ENCODE data around the gene UGT1A8.

The UGT1A8 gene

GRCh38 chr2:233791883-233792329 lies 174.5 kb downstream of the UGT1A8 start:
- H3K9ac ChIP-seq (ENCODE audit: low read length in 5 of 5) = no peak overlapping the region
- peaks cover 0 to 3% (median 0%) of the 10 kb centered on the region in 5 donors for H3K27me3 ChIP-seq (ENCODE audit: control insufficient read depth in 5 of 5, insufficient read depth in 4 of 5, low read length in 5 of 5)
- no peak overlapping the region for H3K27ac ChIP-seq (ENCODE audit: low read depth, low read length)
- H3K9me3 ChIP-seq (ENCODE audit: control insufficient read depth in 5 of 5, low read length in 5 of 5) = no peaks in the 10 kb centered on the region
- H3K36me3 ChIP-seq (ENCODE audit: control insufficient read depth in 5 of 5, insufficient read depth in 5 of 5, low read length in 5 of 5) = no peaks in the 10 kb centered on the region
- H3K4me3 ChIP-seq (ENCODE audit: low read depth in 1 of 5, low read length in 5 of 5) = no peak overlapping the region
- H3K4me1 ChIP-seq (ENCODE audit: control insufficient read depth in 5 of 5, insufficient read depth in 5 of 5, low read length in 5 of 5) = no peaks in the 10 kb centered on the region

DNA sequence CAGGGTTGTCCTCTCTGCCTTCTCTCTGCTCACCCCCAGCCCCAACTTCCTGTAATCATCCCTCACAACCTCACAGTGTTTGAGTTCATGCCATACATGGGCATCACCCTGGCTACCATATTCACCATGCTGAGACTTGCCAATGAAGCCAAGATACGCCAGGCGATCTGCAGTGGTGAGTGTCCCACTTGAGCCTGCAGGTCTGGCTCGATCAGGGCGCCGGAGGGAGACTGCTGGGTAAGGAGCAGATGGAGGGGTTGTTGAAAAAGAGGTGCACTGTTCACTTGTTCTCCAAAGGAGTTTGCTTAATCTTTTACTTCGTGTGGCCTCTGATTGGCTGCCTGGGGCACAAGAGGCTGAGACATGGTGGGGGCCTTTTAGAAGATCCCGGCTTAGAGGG lies 175.3 kb downstream of the UGT1A8 start:
- no peaks in the 10 kb centered on the region for H3K36me3 ChIP-seq (ENCODE audit: control insufficient read depth in 5 of 5, insufficient read depth in 5 of 5, low read length in 5 of 5)
- H3K27me3 ChIP-seq (ENCODE audit: control insufficient read depth in 5 of 5, insufficient read depth in 4 of 5, low read length in 5 of 5) = peaks cover 0 to 3% (median 0%) of the 10 kb centered on the region in 5 donors
- H3K9ac ChIP-seq (ENCODE audit: low read length in 5 of 5) = no peak overlapping the region
- H3K4me3 ChIP-seq (ENCODE audit: low read depth in 1 of 5, low read length in 5 of 5) = no peak overlapping the region
- no peaks in the 10 kb centered on the region for H3K4me1 ChIP-seq (ENCODE audit: control insufficient read depth in 5 of 5, insufficient read depth in 5 of 5, low read length in 5 of 5)
- H3K9me3 ChIP-seq (ENCODE audit: control insufficient read depth in 5 of 5, low read length in 5 of 5) = no peaks in the 10 kb centered on the region
- no peak overlapping the region for H3K27ac ChIP-seq (ENCODE audit: low read depth, low read length)

DNA sequence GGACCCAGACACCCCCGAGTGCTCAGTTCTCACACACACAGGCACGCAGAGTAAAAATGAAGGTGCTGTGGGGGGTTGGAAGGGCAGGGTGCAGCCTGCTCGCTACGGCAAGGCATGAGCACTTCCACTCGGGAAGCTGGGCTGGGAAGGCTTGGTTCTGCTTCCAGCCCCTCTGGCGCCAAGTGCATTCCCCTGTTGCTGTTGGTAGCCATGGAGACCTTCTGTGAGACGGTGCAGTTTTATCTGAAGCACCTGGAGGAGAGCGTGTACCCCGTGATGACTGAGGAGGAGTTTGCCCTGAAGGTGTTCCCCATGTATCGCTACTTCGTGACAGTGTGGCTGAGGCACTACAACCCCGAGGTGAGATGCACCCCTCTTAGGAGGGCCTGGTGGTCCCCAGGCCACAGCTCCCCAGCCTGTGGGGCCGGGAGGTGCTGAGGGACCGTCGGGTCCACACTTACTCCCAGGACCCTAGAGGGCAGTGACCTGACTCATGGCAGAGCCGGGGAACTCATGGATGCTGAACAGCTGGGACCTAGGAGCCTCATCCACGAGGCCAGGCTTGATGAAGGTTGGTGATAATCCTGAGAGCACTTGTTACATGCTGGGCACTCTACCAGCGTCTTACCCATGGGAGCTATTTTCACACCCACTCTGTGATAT lies 176.2 kb downstream of the UGT1A8 start:
- Histone ChIP-seq H3K9me3 (ENCODE audit: control insufficient read depth in 5 of 5, low read length in 5 of 5) (no peaks in the 10 kb centered on the region), H3K27ac (ENCODE audit: low read depth, low read length) (no peak overlapping the region), H3K27me3 (ENCODE audit: control insufficient read depth in 5 of 5, insufficient read depth in 4 of 5, low read length in 5 of 5) (peaks cover 0 to 3% (median 0%) of the 10 kb centered on the region in 5 donors), H3K9ac (ENCODE audit: low read length in 5 of 5) (no peak overlapping the region), H3K36me3 (ENCODE audit: control insufficient read depth in 5 of 5, insufficient read depth in 5 of 5, low read length in 5 of 5) (no peaks in the 10 kb centered on the region), H3K4me1 (ENCODE audit: control insufficient read depth in 5 of 5, insufficient read depth in 5 of 5, low read length in 5 of 5) (no peaks in the 10 kb centered on the region), H3K4me3 (ENCODE audit: low read depth in 1 of 5, low read length in 5 of 5) (no peak overlapping the region)

DNA sequence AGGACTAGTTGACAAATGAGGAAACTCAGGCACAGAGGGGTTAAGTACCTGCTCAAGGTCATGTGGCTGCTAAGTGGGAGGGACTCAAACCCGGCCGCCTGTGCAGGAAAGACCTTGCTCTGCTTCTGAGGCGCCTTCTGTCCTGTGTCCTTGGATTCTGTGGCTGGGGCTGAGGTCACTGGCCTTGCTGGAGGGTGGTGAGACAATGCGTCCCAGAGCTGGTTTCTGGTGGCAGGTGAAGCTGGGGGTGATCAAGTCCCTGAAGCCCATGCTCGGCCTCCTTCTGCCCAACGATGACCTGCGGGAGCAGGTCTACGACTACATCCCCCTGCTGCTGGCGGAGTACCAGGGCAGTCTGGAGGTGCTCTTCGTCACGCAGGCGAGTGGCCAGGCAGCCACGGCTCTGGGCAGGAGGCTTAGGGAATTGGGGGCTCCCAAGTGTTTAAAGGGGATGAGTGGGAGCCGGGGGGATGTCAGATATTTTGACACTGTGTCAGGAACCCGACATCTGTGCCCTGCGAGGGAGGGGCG lies 176.8 kb downstream of the UGT1A8 start:
- Histone ChIP-seq H3K27me3 (ENCODE audit: control insufficient read depth in 5 of 5, insufficient read depth in 4 of 5, low read length in 5 of 5) (peaks cover 0 to 3% (median 0%) of the 10 kb centered on the region in 5 donors), H3K9me3 (ENCODE audit: control insufficient read depth in 5 of 5, low read length in 5 of 5) (no peaks in the 10 kb centered on the region), H3K9ac (ENCODE audit: low read length in 5 of 5) (no peak overlapping the region), H3K27ac (ENCODE audit: low read depth, low read length) (no peak overlapping the region), H3K4me1 (ENCODE audit: control insufficient read depth in 5 of 5, insufficient read depth in 5 of 5, low read length in 5 of 5) (no peaks in the 10 kb centered on the region), H3K36me3 (ENCODE audit: control insufficient read depth in 5 of 5, insufficient read depth in 5 of 5, low read length in 5 of 5) (no peaks in the 10 kb centered on the region), H3K4me3 (ENCODE audit: low read depth in 1 of 5, low read length in 5 of 5) (no peak overlapping the region)

DNA sequence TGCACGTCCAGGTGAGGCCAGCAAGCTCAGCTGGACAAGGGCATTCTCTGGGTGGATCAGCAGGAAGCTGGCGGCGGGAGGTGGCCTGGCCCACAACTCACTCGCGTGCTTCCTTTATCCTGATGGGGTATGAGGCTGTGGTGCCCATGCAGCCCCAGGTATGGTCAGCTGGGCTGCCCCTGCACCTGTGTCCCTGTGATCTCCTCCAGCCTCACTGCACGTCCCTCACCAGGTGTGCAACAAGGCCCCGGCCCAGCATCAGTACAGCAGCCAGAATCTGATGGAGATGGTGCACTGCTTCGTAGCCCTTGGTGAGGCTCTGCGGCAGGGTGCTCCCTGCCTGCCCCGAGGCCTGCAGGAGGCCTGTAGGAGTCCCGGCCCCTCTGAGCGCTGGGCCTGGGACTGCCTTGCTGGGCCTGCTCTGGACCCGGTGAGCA lies 178.3 kb downstream of the UGT1A8 start:
- Histone ChIP-seq H3K4me3 (ENCODE audit: low read depth in 1 of 5, low read length in 5 of 5) (no peak overlapping the region), H3K27ac (ENCODE audit: low read depth, low read length) (no peak overlapping the region), H3K9ac (ENCODE audit: low read length in 5 of 5) (no peak overlapping the region), H3K27me3 (ENCODE audit: control insufficient read depth in 5 of 5, insufficient read depth in 4 of 5, low read length in 5 of 5) (peaks cover 0 to 3% (median 3%) of the 10 kb centered on the region in 5 donors), H3K9me3 (ENCODE audit: control insufficient read depth in 5 of 5, low read length in 5 of 5) (no peaks in the 10 kb centered on the region), H3K36me3 (ENCODE audit: control insufficient read depth in 5 of 5, insufficient read depth in 5 of 5, low read length in 5 of 5) (no peaks in the 10 kb centered on the region), H3K4me1 (ENCODE audit: control insufficient read depth in 5 of 5, insufficient read depth in 5 of 5, low read length in 5 of 5) (no peaks in the 10 kb centered on the region)

DNA sequence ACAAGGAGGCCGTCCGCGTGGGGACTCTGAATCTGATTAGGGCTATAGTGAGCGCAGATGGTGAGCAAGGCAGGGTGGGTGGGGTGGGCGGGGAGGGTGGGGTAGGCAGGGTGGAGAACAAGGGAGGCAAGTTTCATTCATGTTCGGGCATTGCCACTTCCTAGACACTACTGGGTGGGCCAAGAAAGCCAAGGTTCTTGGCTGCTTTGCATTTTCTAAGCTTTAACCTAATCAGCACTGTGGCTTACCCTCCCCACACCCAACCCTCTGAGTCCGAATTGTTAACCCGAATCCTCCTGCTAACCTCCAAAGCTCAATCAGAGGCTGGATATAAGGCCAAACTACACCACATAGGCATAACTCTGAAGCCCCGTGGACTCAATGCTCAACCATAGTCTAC lies 178.8 kb downstream of the UGT1A8 start:
- Histone ChIP-seq H3K27me3 (ENCODE audit: control insufficient read depth in 5 of 5, insufficient read depth in 4 of 5, low read length in 5 of 5) (peaks cover 0 to 3% (median 3%) of the 10 kb centered on the region in 5 donors), H3K27ac (ENCODE audit: low read depth, low read length) (no peak overlapping the region), H3K9me3 (ENCODE audit: control insufficient read depth in 5 of 5, low read length in 5 of 5) (no peaks in the 10 kb centered on the region), H3K4me1 (ENCODE audit: control insufficient read depth in 5 of 5, insufficient read depth in 5 of 5, low read length in 5 of 5) (no peaks in the 10 kb centered on the region), H3K36me3 (ENCODE audit: control insufficient read depth in 5 of 5, insufficient read depth in 5 of 5, low read length in 5 of 5) (no peaks in the 10 kb centered on the region), H3K4me3 (ENCODE audit: low read depth in 1 of 5, low read length in 5 of 5) (no peak overlapping the region), H3K9ac (ENCODE audit: low read length in 5 of 5) (no peak overlapping the region)

GRCh38 chr2:233798335-233799086 lies 181.1 kb downstream of the UGT1A8 start:
- peaks cover 0 to 3% (median 3%) of the 10 kb centered on the region in 5 donors for H3K27me3 ChIP-seq (ENCODE audit: control insufficient read depth in 5 of 5, insufficient read depth in 4 of 5, low read length in 5 of 5)
- no peak overlapping the region for H3K4me3 ChIP-seq (ENCODE audit: low read depth in 1 of 5, low read length in 5 of 5)
- no peaks in the 10 kb centered on the region for H3K36me3 ChIP-seq (ENCODE audit: control insufficient read depth in 5 of 5, insufficient read depth in 5 of 5, low read length in 5 of 5)
- H3K4me1 ChIP-seq (ENCODE audit: control insufficient read depth in 5 of 5, insufficient read depth in 5 of 5, low read length in 5 of 5) = no peaks in the 10 kb centered on the region
- no peak overlapping the region for H3K9ac ChIP-seq (ENCODE audit: low read length in 5 of 5)
- H3K27ac ChIP-seq (ENCODE audit: low read depth, low read length) = no peak overlapping the region
- H3K9me3 ChIP-seq (ENCODE audit: control insufficient read depth in 5 of 5, low read length in 5 of 5) = no peaks in the 10 kb centered on the region

DNA sequence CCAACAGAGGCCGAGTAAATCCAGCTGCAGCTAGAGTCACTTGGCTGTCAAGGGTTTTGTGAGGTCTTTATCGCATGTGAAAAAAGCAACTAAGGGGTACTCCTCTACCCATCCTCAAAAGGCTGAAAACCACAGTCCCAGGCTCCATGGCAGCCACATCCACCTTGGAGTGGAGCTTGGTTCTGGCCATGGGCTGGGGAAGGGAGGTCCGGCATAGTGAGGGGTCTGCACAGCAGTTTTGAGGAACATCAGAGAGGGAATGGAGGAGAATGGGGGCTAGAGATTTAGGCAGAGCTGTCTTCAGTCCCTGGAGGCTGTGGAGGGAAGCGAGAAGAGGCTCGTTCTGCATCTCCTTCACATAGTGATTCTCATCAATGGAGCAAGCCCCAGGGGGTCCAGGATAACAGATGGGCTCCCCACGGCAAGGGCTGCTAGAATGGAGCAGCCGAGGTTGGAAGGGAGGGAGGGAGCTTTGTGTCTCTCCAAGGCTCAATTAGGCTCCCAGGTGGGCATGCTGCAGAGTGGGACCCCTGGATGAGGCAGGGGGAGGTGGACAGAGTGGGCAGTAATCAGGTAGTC lies 181.7 kb downstream of the UGT1A8 start:
- Histone ChIP-seq H3K36me3 (ENCODE audit: control insufficient read depth in 5 of 5, insufficient read depth in 5 of 5, low read length in 5 of 5) (no peaks in the 10 kb centered on the region), H3K9ac (ENCODE audit: low read length in 5 of 5) (no peak overlapping the region), H3K4me3 (ENCODE audit: low read depth in 1 of 5, low read length in 5 of 5) (no peak overlapping the region), H3K27me3 (ENCODE audit: control insufficient read depth in 5 of 5, insufficient read depth in 4 of 5, low read length in 5 of 5) (peaks cover 0 to 3% (median 0%) of the 10 kb centered on the region in 5 donors), H3K4me1 (ENCODE audit: control insufficient read depth in 5 of 5, insufficient read depth in 5 of 5, low read length in 5 of 5) (no peaks in the 10 kb centered on the region), H3K27ac (ENCODE audit: low read depth, low read length) (no peak overlapping the region), H3K9me3 (ENCODE audit: control insufficient read depth in 5 of 5, low read length in 5 of 5) (no peaks in the 10 kb centered on the region)

DNA sequence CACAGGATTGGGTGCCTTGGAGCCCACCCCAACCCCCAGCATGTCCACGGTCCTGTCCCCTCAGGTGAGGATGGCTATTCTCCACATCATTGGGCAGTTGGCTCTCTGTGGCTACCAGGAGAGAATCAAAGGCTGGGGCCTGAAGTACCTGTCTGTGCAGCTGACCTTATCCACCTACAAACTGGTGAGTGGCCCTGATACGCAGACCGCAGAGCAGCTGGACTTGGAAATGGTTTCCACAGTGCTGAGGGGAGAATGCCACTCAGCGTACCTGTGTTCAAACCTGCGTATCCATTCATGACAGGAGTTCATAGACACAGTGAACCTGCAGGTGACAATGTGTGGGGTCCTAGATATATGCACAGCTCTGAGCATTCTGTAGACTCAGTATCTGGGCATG lies 182.3 kb downstream of the UGT1A8 start:
- H3K27me3 ChIP-seq (ENCODE audit: control insufficient read depth in 5 of 5, insufficient read depth in 4 of 5, low read length in 5 of 5) = peaks cover 0 to 3% (median 0%) of the 10 kb centered on the region in 5 donors
- no peak overlapping the region for H3K27ac ChIP-seq (ENCODE audit: low read depth, low read length)
- H3K4me3 ChIP-seq (ENCODE audit: low read depth in 1 of 5, low read length in 5 of 5) = no peak overlapping the region
- no peaks in the 10 kb centered on the region for H3K9me3 ChIP-seq (ENCODE audit: control insufficient read depth in 5 of 5, low read length in 5 of 5)
- H3K4me1 ChIP-seq (ENCODE audit: control insufficient read depth in 5 of 5, insufficient read depth in 5 of 5, low read length in 5 of 5) = no peaks in the 10 kb centered on the region
- H3K9ac ChIP-seq (ENCODE audit: low read length in 5 of 5) = no peak overlapping the region
- H3K36me3 ChIP-seq (ENCODE audit: control insufficient read depth in 5 of 5, insufficient read depth in 5 of 5, low read length in 5 of 5) = no peaks in the 10 kb centered on the region

DNA sequence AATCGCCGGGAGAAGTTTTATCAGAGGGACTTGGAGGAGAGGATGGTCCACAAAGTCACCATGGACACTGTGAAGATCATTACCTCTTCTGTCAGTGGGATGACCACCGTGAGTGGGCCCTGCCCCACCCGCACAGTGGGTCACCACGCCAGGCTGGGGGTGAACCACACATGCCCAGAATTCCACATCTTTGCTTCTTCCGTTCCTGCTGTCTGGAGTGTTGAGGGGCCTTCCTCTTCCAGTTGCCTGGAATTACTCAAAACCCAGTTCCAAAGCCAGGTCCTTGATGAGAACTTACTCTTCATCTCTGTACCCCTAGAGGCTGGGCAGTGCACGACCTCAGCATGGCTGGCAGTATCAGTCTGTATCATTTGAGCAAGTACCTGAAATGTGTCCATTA lies 182.8 kb downstream of the UGT1A8 start:
- H3K4me3 ChIP-seq (ENCODE audit: low read depth in 1 of 5, low read length in 5 of 5) = no peak overlapping the region
- no peaks in the 10 kb centered on the region for H3K9me3 ChIP-seq (ENCODE audit: control insufficient read depth in 5 of 5, low read length in 5 of 5)
- H3K4me1 ChIP-seq (ENCODE audit: control insufficient read depth in 5 of 5, insufficient read depth in 5 of 5, low read length in 5 of 5) = no peaks in the 10 kb centered on the region
- no peak overlapping the region for H3K27ac ChIP-seq (ENCODE audit: low read depth, low read length)
- H3K36me3 ChIP-seq (ENCODE audit: control insufficient read depth in 5 of 5, insufficient read depth in 5 of 5, low read length in 5 of 5) = no peaks in the 10 kb centered on the region
- H3K27me3 ChIP-seq (ENCODE audit: control insufficient read depth in 5 of 5, insufficient read depth in 4 of 5, low read length in 5 of 5) = peaks cover 0 to 3% (median 0%) of the 10 kb centered on the region in 5 donors
- H3K9ac ChIP-seq (ENCODE audit: low read length in 5 of 5) = no peak overlapping the region
